Measurements from ENCODE around the gene USP6NL. TPM values are rescaled to one million over a fixed set of nuclear protein-coding genes. Genes with fewer than 3 reads are reported as not detected.

The USP6NL gene
- total and polyA plus RNA-seq, 7 donors = 9.2 to 11.4 (median 10.8) TPM

- 52 to 68% methylated on average over 5 of the region's 5 CpGs for WGBS, 2 donors
- intact Hi-C loops (cut with DNase I) = no loop called here
These were observed 80.6 kb downstream of the USP6NL start for GRCh38 chr10:11530806-11531205.

GRCh38 chr10:11529276-11529903 is 82.1 kb downstream of the USP6NL start:
- no peak overlapping the region for H3K27ac ChIP-seq
- no peaks in the 10 kb centered on the region for H3K27me3 ChIP-seq
- peaks cover 0 to 22% (median 5%) of the 10 kb centered on the region in 4 donors for H3K4me1 ChIP-seq
- intact Hi-C loops (cut with DNase I) = loop anchor here (5.0 kb wide), 1 partner anchor 83 kb away; the partner anchor contains the start of gene USP6NL
- WGBS, 2 donors = 77 to 78% methylated on average over 1 of the region's 1 CpG
- no peak overlapping the region for H3K4me3 ChIP-seq
- TF ChIP-seq POLR2A (IDR thresholded peaks at IDR 0.05) (no peak), EP300 (IDR thresholded peaks at IDR 0.05) (no peak), POLR2AphosphoS5 (IDR thresholded peaks at IDR 0.05) (no peak)
- peaks cover 0 to 5% (median 0%) of the 10 kb centered on the region in 4 donors for H3K36me3 ChIP-seq
- no peaks in the 10 kb centered on the region for H3K9me3 ChIP-seq
- DNase-seq = no peak

More at GRCh38 chr10:11530806-11531205, 80.6 kb downstream of the USP6NL start:
- Histone ChIP-seq H3K9me3 (no peaks in the 10 kb centered on the region), H3K36me3 (peaks cover 0 to 5% (median 0%) of the 10 kb centered on the region in 4 donors), H3K4me3 (peak overlapping the region in 1 of 4 donors; percentile 2), H3K27ac (no peak overlapping the region), H3K27me3 (no peaks in the 10 kb centered on the region), H3K4me1 (peaks cover 0 to 22% (median 5%) of the 10 kb centered on the region in 4 donors)
- DNase-seq = no peak
- TF ChIP-seq POLR2AphosphoS5 (IDR thresholded peaks at IDR 0.05) = no peak

- H3K4me3 ChIP-seq = peak overlapping the region in 1 of 4 donors; percentile 20
These were observed 83.2 kb downstream of the USP6NL start for GRCh38 chr10:11528286-11528685.

GRCh38 chr10:11527691-11528255 is 83.7 kb downstream of the USP6NL start:
- intact Hi-C loops (cut with DNase I) = loop anchor here (5.0 kb wide), 1 partner anchor 85 kb away; the partner anchor contains the start of gene USP6NL
- Histone ChIP-seq H3K4me1 (peaks cover 0 to 20% (median 5%) of the 10 kb centered on the region in 4 donors), H3K9me3 (no peaks in the 10 kb centered on the region), H3K27me3 (no peaks in the 10 kb centered on the region), H3K4me3 (peak overlapping the region in 2 of 4 donors; percentile 1 to 20), H3K36me3 (peaks cover 0 to 5% (median 0%) of the 10 kb centered on the region in 4 donors), H3K27ac (peak overlapping the region in 2 of 4 donors; percentile 7 to 40)
- DNase-seq = no peak
- 35 to 44% methylated on average over 4 of the region's 4 CpGs for WGBS, 2 donors
- TF ChIP-seq POLR2AphosphoS5 (IDR thresholded peaks at IDR 0.05) (no peak), CTCF (IDR thresholded peaks at IDR 0.05) (no peak), EP300 (IDR thresholded peaks at IDR 0.05) (no peak), POLR2A (IDR thresholded peaks at IDR 0.05) (no peak)

More at GRCh38 chr10:11528286-11528685, 83.2 kb downstream of the USP6NL start:
- Histone ChIP-seq H3K36me3 (peaks cover 0 to 5% (median 0%) of the 10 kb centered on the region in 4 donors), H3K4me1 (peaks cover 0 to 22% (median 5%) of the 10 kb centered on the region in 4 donors), H3K27me3 (no peaks in the 10 kb centered on the region), H3K9me3 (no peaks in the 10 kb centered on the region), H3K27ac (peak overlapping the region in 1 of 4 donors; percentile 40)
- intact Hi-C loops (cut with DNase I) = loop anchor here (5.0 kb wide), 1 partner anchor 84 kb away; the partner anchor contains the start of gene USP6NL
- DNase-seq = no peak
- 84 to 86% methylated on average over 3 of the region's 3 CpGs for WGBS, 2 donors
- TF ChIP-seq EP300 (IDR thresholded peaks at IDR 0.05) (no peak), CTCF (IDR thresholded peaks at IDR 0.05) (no peak), POLR2A (IDR thresholded peaks at IDR 0.05) (no peak), POLR2AphosphoS5 (IDR thresholded peaks at IDR 0.05) (no peak)

- no peak overlapping the region for H3K4me3 ChIP-seq
- no peaks in the 10 kb centered on the region for H3K9me3 ChIP-seq
- peaks cover 0 to 17% (median 5%) of the 10 kb centered on the region in 4 donors for H3K4me1 ChIP-seq
- peaks cover 0 to 5% (median 0%) of the 10 kb centered on the region in 4 donors for H3K36me3 ChIP-seq
- 94 to 98% methylated on average over 4 of the region's 4 CpGs for WGBS, 2 donors
- TF ChIP-seq POLR2A (IDR thresholded peaks at IDR 0.05) (no peak), POLR2AphosphoS5 (IDR thresholded peaks at IDR 0.05) (no peak), EP300 (IDR thresholded peaks at IDR 0.05) (no peak), CTCF (IDR thresholded peaks at IDR 0.05) (no peak)
- DNase-seq = no peak
- H3K27ac ChIP-seq = no peak overlapping the region
- H3K27me3 ChIP-seq = no peaks in the 10 kb centered on the region
- intact Hi-C loops (cut with DNase I) = loop anchor here (5.0 kb wide), 1 partner anchor 85 kb away; the partner anchor contains the start of gene USP6NL
These were observed 84.4 kb downstream of the USP6NL start for GRCh38 chr10:11527068-11527467.

All from sigmoid colon (tissue), 7 donors.